Panc1 (cell line): ENCODE measurements around the gene AGPS. TPM values are rescaled to one million over a fixed set of nuclear protein-coding genes. Genes with fewer than 3 reads are reported as not detected.
A peak's percentile ranks its signal among the peaks of the same experiment; 100 is the strongest.

Experiments used
- ATAC-seq: fragments of 200-7000 bp; cut with Tn5 transposase; 2 replicates; pipeline ENCODE4 v1.9.1; 2020; ENCODE audit warnings: mild to moderate bottlenecking, moderate library complexity
- BruUV-seq: library from RNA; stranded (reverse); fragments of 400-500 nt; replicated peaks from 2 replicates; lab custom pipeline; 2021; lab: Mats Ljungman, UMichigan
- CTCF ChIA-PET: fragments of 300-600 bp; sonication (Branson Sonifier 250); formaldehyde crosslinking; loops from one replicate; lab custom pipeline; 2022; ENCODE audit warnings: antibody characterized with exemption; lab: Charles Lee
- POLR2A ChIA-PET: fragments of 300-600 bp; sonication (Branson Sonifier 250); formaldehyde crosslinking; loops from one replicate; lab custom pipeline; 2022; ENCODE audit warnings: antibody characterized with exemption; lab: Charles Lee
- DNase-seq: peaks from one replicate; pipeline ENCODE4 v3.0.0-alpha.2; 2010; ENCODE audit warnings: low read depth, low spot score
- H3K27ac ChIP-seq: 2 replicates; pipeline ENCODE4 v1.5.1; 2011; ENCODE audit warnings: mild to moderate bottlenecking, low read length, inconsistent platforms
- H3K27me3 ChIP-seq: fragments of 200-500 bp; sonication (Bioruptor generic); 2 replicates; pipeline ENCODE4 v1.6.0; 2014; ENCODE audit warnings: low read length, inconsistent platforms; ENCODE audit not compliant: control insufficient read depth, insufficient read depth
- H3K36me3 ChIP-seq: fragments of 200-500 bp; sonication (Bioruptor generic); 2 replicates; pipeline ENCODE4 v1.5.1; 2014; ENCODE audit warnings: inconsistent platforms, mild to moderate bottlenecking, low read length, moderate library complexity; ENCODE audit not compliant: control insufficient read depth, insufficient read depth
- H3K4me1 ChIP-seq: 2 replicates; pipeline ENCODE4 v1.5.1; 2011; ENCODE audit warnings: inconsistent platforms, mild to moderate bottlenecking, low read length, moderate library complexity; ENCODE audit not compliant: control insufficient read depth, insufficient read depth
- H3K4me3 ChIP-seq, 2 experiments: 2 replicates each; pipeline ENCODE4 v1.5.1; 2011 to 2012; ENCODE audit warnings: low read depth in 2 of 2, low read length in 2 of 2, mild to moderate bottlenecking in 2 of 2, inconsistent platforms in 1 of 2, moderate library complexity in 1 of 2
- H3K9me3 ChIP-seq: fragments of 200-500 bp; sonication (Bioruptor generic); 2 replicates; pipeline ENCODE4 v1.5.1; 2014; ENCODE audit warnings: low read depth, mild to moderate bottlenecking, inconsistent platforms, low read length, moderate library complexity; ENCODE audit not compliant: control insufficient read depth, insufficient read depth
- POLR2AphosphoS5 ChIP-seq: IDR thresholded peaks from 2 replicates; pipeline ENCODE4 v1.6.1; 2012; ENCODE audit warnings: mild to moderate bottlenecking, low read depth, low read length, moderate library complexity
- REST ChIP-seq, 2 experiments: IDR thresholded peaks; 2 replicates each; pipeline ENCODE4 v1.6.1; 2011 to 2012; ENCODE audit warnings: low read depth in 2 of 2, control low read depth in 1 of 2, low read length in 1 of 2, mild to moderate bottlenecking in 1 of 2, moderate library complexity in 1 of 2; ENCODE audit not compliant: insufficient read depth in 1 of 2
- SIN3A ChIP-seq: IDR thresholded peaks from 2 replicates; pipeline ENCODE4 v1.6.1; 2012; ENCODE audit warnings: low read depth, mild to moderate bottlenecking, low read length, moderate library complexity, borderline replicate concordance; ENCODE audit not compliant: insufficient read depth
- TCF7L2 ChIP-seq: IDR thresholded peaks from 2 replicates; pipeline ENCODE4 v1.6.1; 2011; ENCODE audit warnings: mild to moderate bottlenecking, low read depth, low read length, inconsistent platforms
- in situ Hi-C: cut with HindIII; loops from 2 replicates; pipeline ENCODE4 v1.10.0; 2016; ENCODE audit warnings: low sequenced_read_pairs, low pct_unique_long_range_greater_than_20kb
- intact Hi-C: fragments of 100-400 bp; cut with micrococcal nuclease; formaldehyde crosslinking; loops from one replicate; pipeline ENCODE4 v1.10.0; 2022; ENCODE audit not compliant: unreplicated experiment
- total RNA-seq: library from RNA; stranded (reverse); gene quantifications from one replicate; pipeline ENCODE4 v1.2.1, GENCODE V29; 2021; ENCODE audit not compliant: unreplicated experiment
- TF ChIP-seq, protein P1 (sequence below): fragments of 450-650 bp; IDR thresholded peaks from 2 replicates; pipeline ENCODE4 v1.5.1; 2017; ENCODE audit warnings: mild to moderate bottlenecking

The AGPS gene
- total RNA-seq, 1 experiment from 2014 or later = 68.7 TPM

- TF ChIP-seq REST (IDR thresholded peaks at IDR 0.05; ENCODE audit: insufficient read depth in 1 of 2, low read depth in 2 of 2, low read length in 1 of 2) = no peak
- no peak for TF ChIP-seq POLR2AphosphoS5
- no peak for TF ChIP-seq TCF7L2
- no peak for TF ChIP-seq SIN3A
- TF ChIP-seq, protein P1, sequence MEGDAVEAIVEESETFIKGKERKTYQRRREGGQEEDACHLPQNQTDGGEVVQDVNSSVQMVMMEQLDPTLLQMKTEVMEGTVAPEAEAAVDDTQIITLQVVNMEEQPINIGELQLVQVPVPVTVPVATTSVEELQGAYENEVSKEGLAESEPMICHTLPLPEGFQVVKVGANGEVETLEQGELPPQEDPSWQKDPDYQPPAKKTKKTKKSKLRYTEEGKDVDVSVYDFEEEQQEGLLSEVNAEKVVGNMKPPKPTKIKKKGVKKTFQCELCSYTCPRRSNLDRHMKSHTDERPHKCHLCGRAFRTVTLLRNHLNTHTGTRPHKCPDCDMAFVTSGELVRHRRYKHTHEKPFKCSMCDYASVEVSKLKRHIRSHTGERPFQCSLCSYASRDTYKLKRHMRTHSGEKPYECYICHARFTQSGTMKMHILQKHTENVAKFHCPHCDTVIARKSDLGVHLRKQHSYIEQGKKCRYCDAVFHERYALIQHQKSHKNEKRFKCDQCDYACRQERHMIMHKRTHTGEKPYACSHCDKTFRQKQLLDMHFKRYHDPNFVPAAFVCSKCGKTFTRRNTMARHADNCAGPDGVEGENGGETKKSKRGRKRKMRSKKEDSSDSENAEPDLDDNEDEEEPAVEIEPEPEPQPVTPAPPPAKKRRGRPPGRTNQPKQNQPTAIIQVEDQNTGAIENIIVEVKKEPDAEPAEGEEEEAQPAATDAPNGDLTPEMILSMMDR = no peak
- ATAC-seq (no peak), DNase-seq (no peak)
- Histone ChIP-seq H3K36me3 (peaks cover 3% of the 10 kb centered on the region; the same call in 1 of the 2 replicates), H3K4me3 (no peak overlapping the region), H3K27me3 (no peaks in the 10 kb centered on the region), H3K4me1 (no peaks in the 10 kb centered on the region), H3K9me3 (no peaks in the 10 kb centered on the region), H3K27ac (no peak overlapping the region)
- BruUV-seq = TSS peak; percentile 21
- CTCF ChIA-PET = no interaction called here
- intact Hi-C loops = no loop called here
- in situ Hi-C loops = no loop called here
- POLR2A ChIA-PET = no interaction called here
Observed at GRCh38 chr2:177525351-177525924, 132.9 kb downstream of the AGPS start.

- ChIA-PET POLR2A (no interaction called here), CTCF (no interaction called here)
- DNase-seq = no peak
- no peaks in the 10 kb centered on the region for H3K27me3 ChIP-seq
- no peak for ATAC-seq
- no peak overlapping the region for H3K4me3 ChIP-seq
- in situ Hi-C loops = no loop called here
- no peaks in the 10 kb centered on the region for H3K9me3 ChIP-seq
- intact Hi-C loops = no loop called here
- BruUV-seq = no TSS peak
- H3K36me3 ChIP-seq = no peaks in the 10 kb centered on the region
- TF ChIP-seq, protein P1 = no peak
- TF ChIP-seq TCF7L2 = no peak
- TF ChIP-seq POLR2AphosphoS5 = no peak
- no peak for TF ChIP-seq SIN3A
- no peak for TF ChIP-seq REST (IDR thresholded peaks at IDR 0.05; ENCODE audit: insufficient read depth in 1 of 2, low read depth in 2 of 2, low read length in 1 of 2)
- H3K4me1 ChIP-seq = no peaks in the 10 kb centered on the region
- no peak overlapping the region for H3K27ac ChIP-seq
Observed at GRCh38 chr2:177528351-177528933, 135.9 kb downstream of the AGPS start.
